GM12878 (cell line): ENCODE measurements around the gene DUSP8. TPM values are rescaled to one million over a fixed set of nuclear protein-coding genes. Genes with fewer than 3 reads are reported as not detected.

Experiments
- ATAC-seq: fragments of 200-7000 bp; cut with Tn5 transposase; 3 replicates; pipeline ENCODE4 v1.9.1; 2020; ENCODE audit warnings: mild to moderate bottlenecking, moderate library complexity
- BruUV-seq: library from RNA; stranded (reverse); fragments of 400-500 nt; replicated peaks from 2 replicates; lab custom pipeline; 2021; lab: Mats Ljungman, UMichigan
- CTCF ChIA-PET: fragments of 300-600 bp; sonication (Branson Sonifier 250); formaldehyde crosslinking; extraction: SDS; loops from one replicate; lab custom pipeline; 2021; ENCODE audit warnings: inconsistent platforms; lab: Yijun Ruan, JAX
- POLR2A ChIA-PET: fragments of 350-600 bp; formaldehyde crosslinking; extraction: SDS; loops from one replicate; lab custom pipeline; 2021; ENCODE audit warnings: inconsistent platforms; lab: Charles Lee
- RAD21 ChIA-PET: fragments of 300-600 bp; sonication (Branson Sonifier 250); formaldehyde crosslinking; loops from one replicate; lab custom pipeline; 2023; ENCODE audit warnings: antibody characterized with exemption; ENCODE audit not compliant: unreplicated experiment; lab: Charles Lee
- SMC1A ChIA-PET: fragments of 300-600 bp; sonication (Branson Sonifier 250); formaldehyde crosslinking; loops from one replicate; lab custom pipeline; 2023; ENCODE audit not compliant: unreplicated experiment, uncharacterized antibody; lab: Charles Lee
- DNase-seq: peaks from one replicate; pipeline ENCODE4 v3.0.0-alpha.2; 2011; ENCODE audit warnings: low read depth, low spot score
- FAIRE-seq: peaks from 3 replicates; lab custom pipeline; 2011; peaks lifted over from hg19 to GRCh38; lab: Jason Lieb, UNC
- H2AFZ ChIP-seq: 2 replicates; pipeline ENCODE4 v1.6.0; 2011; ENCODE audit warnings: low read depth, low read length, control low read depth; ENCODE audit not compliant: control insufficient read depth
- H3K27ac ChIP-seq: 2 replicates; pipeline ENCODE4 v1.5.1; 2011; ENCODE audit warnings: control low read depth; ENCODE audit not compliant: control insufficient read depth, insufficient read depth
- H3K27me3 ChIP-seq, 2 experiments: replicated peaks in 1 of 2; 2 replicates each; pipeline versions ENCODE4 v1.6.0 to v1.6.1; 2011; ENCODE audit warnings: low read length in 1 of 2; ENCODE audit not compliant: control insufficient read depth in 2 of 2, insufficient read depth in 2 of 2
- H3K36me3 ChIP-seq, 2 experiments: 2 replicates each; pipeline ENCODE4 v1.5.1; 2011; ENCODE audit warnings: low read length in 1 of 2; ENCODE audit not compliant: control insufficient read depth in 2 of 2, insufficient read depth in 2 of 2
- H3K4me1 ChIP-seq: 2 replicates; pipeline ENCODE4 v1.6.1; 2011; ENCODE audit warnings: mild to moderate bottlenecking, low read length, moderate library complexity, mixed read lengths; ENCODE audit not compliant: control insufficient read depth, insufficient read depth
- H3K4me2 ChIP-seq: 2 replicates; pipeline ENCODE4 v1.6.0; 2011; ENCODE audit warnings: control low read depth; ENCODE audit not compliant: control insufficient read depth, insufficient read depth
- H3K4me3 ChIP-seq: fragments of 200-600 bp; sonication (generic); 2 replicates; pipeline ENCODE4 v1.5.1; 2016
- H3K79me2 ChIP-seq: 2 replicates; pipeline ENCODE4 v1.6.0; 2011; ENCODE audit warnings: low read length; ENCODE audit not compliant: control insufficient read depth, insufficient read depth
- H3K9ac ChIP-seq: 2 replicates; pipeline ENCODE4 v1.8.0; 2011; ENCODE audit warnings: low read length, control low read depth, mixed read lengths; ENCODE audit not compliant: control insufficient read depth, insufficient read depth
- H3K9me3 ChIP-seq: replicated peaks from 3 replicates; pipeline ENCODE4 v1.5.1; 2011; ENCODE audit warnings: mild to moderate bottlenecking, low read length; ENCODE audit not compliant: control insufficient read depth, insufficient read depth
- H4K20me1 ChIP-seq: 2 replicates; pipeline ENCODE4 v1.6.0; 2011; ENCODE audit not compliant: control insufficient read depth, insufficient read depth
- BACH1 ChIP-seq: fragments of 450-650 bp; IDR thresholded peaks from 2 replicates; pipeline ENCODE4 v1.6.1; 2017; ENCODE audit warnings: mild to moderate bottlenecking, borderline replicate concordance
- BCL11A ChIP-seq: IDR thresholded peaks from 2 replicates; pipeline ENCODE4 v1.6.1; 2011; ENCODE audit warnings: low read depth, low read length
- BMI1 ChIP-seq: fragments of 450-650 bp; IDR thresholded peaks from 2 replicates; pipeline ENCODE4 v1.6.1; 2016; ENCODE audit warnings: mild to moderate bottlenecking, moderate library complexity, borderline replicate concordance
- CBX3 ChIP-seq: fragments of 200-600 bp; sonication (generic); IDR thresholded peaks from 2 replicates; pipeline ENCODE4 v1.6.1; 2016; ENCODE audit warnings: low read depth, borderline replicate concordance
- HCFC1 ChIP-seq: fragments of 150-350 bp; IDR thresholded peaks from 2 replicates; pipeline ENCODE4 v1.6.1; 2014; ENCODE audit warnings: low read length
- MEF2A ChIP-seq: IDR thresholded peaks from 2 replicates; pipeline ENCODE4 v1.6.1; 2011; ENCODE audit warnings: low read depth, mild to moderate bottlenecking, low read length, moderate library complexity; ENCODE audit not compliant: insufficient read depth
- MTA3 ChIP-seq: IDR thresholded peaks from 2 replicates; pipeline ENCODE4 v1.6.1; 2012; ENCODE audit warnings: low read length, inconsistent platforms, borderline replicate concordance
- PML ChIP-seq: IDR thresholded peaks from 2 replicates; pipeline ENCODE4 v1.6.1; 2012; ENCODE audit warnings: low read length, inconsistent platforms
- RBBP5 ChIP-seq: fragments of 200-600 bp; sonication (generic); conservative IDR thresholded peaks from 2 replicates; pipeline ENCODE4 v1.6.1; 2016
- ZBED1 ChIP-seq: IDR thresholded peaks from 2 replicates; pipeline ENCODE4 v1.6.1; 2016; ENCODE audit warnings: borderline replicate concordance
- ZNF622 ChIP-seq: fragments of 450-650 bp; IDR thresholded peaks from 2 replicates; pipeline ENCODE4 v1.6.1; 2017; ENCODE audit warnings: mild to moderate bottlenecking, inconsistent platforms
- WGBS: methylation state at CpG from one replicate; pipeline ENCODE4 v1.1.6; 2016; ENCODE audit warnings: low lambda C conversion rate; ENCODE audit not compliant: insufficient replicate concordance, insufficient coverage; ENCODE audit errors: missing lambda C conversion rate; 5-methylcytosine and 5-hydroxymethylcytosine counted together
- in situ Hi-C: fragments of 300-500 bp; cut with MboI; formaldehyde crosslinking; loops from 9 replicates; pipeline ENCODE4 v1.14.3; 2018; ENCODE audit warnings: mixed read lengths
- intact Hi-C: fragments of 100-400 bp; cut with micrococcal nuclease; formaldehyde crosslinking; loops from one replicate; pipeline ENCODE4 v1.14.2; 2022; ENCODE audit not compliant: unreplicated experiment
- polyA plus RNA-seq, 11 experiments: library from polyadenylated mRNA; depleted of rRNA in 4 of 11; unstranded in 6 of 11; stranded (reverse) in 5 of 11; fragments of >200 nt; fragmentation: Nextera tagmentation in 4 of 11; fragmentation: Illumina TruSeq in 1 of 11; extraction: Ambion mirVana in 4 of 11; extraction: Trizol in 1 of 11; gene quantifications; 1 replicate in 1 of 11; 2 replicates in 10 of 11; pipeline versions ENCODE4 v1.2.1 to v1.2.3, GENCODE V29; 2011 to 2016; ENCODE audit warnings: inconsistent platforms in 2 of 11, missing spikeins in 2 of 11, low read depth in 1 of 11
- total RNA-seq, 4 experiments: library from RNA; depleted of rRNA in 3 of 4; stranded (reverse); fragments of >200 nt in 3 of 4; fragmentation: Illumina TruSeq in 1 of 4; extraction: Trizol in 1 of 4; gene quantifications; 2 replicates each; pipeline versions ENCODE4 v1.2.1 to v1.2.3, GENCODE V29; 2013 to 2021
- TF ChIP-seq, protein P1 (sequence below): fragments of 450-650 bp; formaldehyde crosslinking; IDR thresholded peaks from 2 replicates; pipeline ENCODE4 v1.4.0; 2020; ENCODE audit warnings: mild to moderate bottlenecking, moderate library complexity
- TF ChIP-seq, protein P2 (sequence below): fragments of 450-650 bp; IDR thresholded peaks from 2 replicates; pipeline ENCODE4 v1.6.1; 2017; ENCODE audit warnings: mild to moderate bottlenecking, moderate library complexity
- TF ChIP-seq, protein P3 (sequence below): IDR thresholded peaks from 2 replicates; pipeline ENCODE4 v1.6.1; 2012; ENCODE audit warnings: low read depth, low read length, improper control_type of control experiment

DUSP8 gene
- total and polyA plus RNA-seq, 10 of the 15 experiments (the other 5 are each of a cell fraction or from before 2014, with no cell fraction given): 0.04 to 1.7 (median 0.26) TPM; not detected in 6

DNA sequence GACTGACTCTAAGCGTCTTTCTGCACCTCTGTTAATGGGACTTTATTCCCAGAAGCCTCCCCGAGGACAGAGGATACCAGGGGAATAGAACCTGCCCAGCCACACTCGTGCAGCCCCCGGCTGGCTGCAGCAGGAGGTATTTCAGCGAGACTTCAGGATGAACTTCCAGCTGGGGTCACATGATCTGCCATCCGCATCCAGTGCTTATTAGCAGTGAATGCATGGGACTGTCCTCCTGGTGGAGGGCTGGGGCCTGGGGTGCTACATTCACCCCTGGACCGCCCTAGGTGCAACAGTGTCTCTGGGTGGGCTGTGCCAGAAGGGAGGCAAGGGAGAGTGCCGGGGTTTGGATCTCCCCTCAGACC is 1.6 kb downstream of the DUSP8 start:
- no peak overlapping the region for H3K4me2 ChIP-seq
- WGBS: 41% methylated on average over 7 of the region's 8 CpGs
- DNase-seq (no peak), ATAC-seq (no peak), FAIRE-seq (no peak)
- intact Hi-C loops (loop anchor here (10.0 kb wide), 2 partner anchors 266 to 456 kb away; partner anchors contain the start of gene TOLLIP), in situ Hi-C loops (no loop called here)
- no peak overlapping the region for H3K9ac ChIP-seq
- ChIA-PET CTCF (no interaction called here), POLR2A (no interaction called here), SMC1A (no interaction called here), RAD21 (no interaction called here)
- H3K79me2 ChIP-seq: no peaks in the 10 kb centered on the region
- H3K27me3 ChIP-seq: peaks cover 3 to 10% of the 10 kb centered on the region in 2 experiments; a peak in 3 of 4 replicates
- H4K20me1 ChIP-seq: no peaks in the 10 kb centered on the region
- H3K36me3 ChIP-seq: no peaks in the 10 kb centered on the region
- H2AFZ ChIP-seq: no peak overlapping the region
- BruUV-seq: no TSS peak
- H3K9me3 ChIP-seq: no peaks in the 10 kb centered on the region
- TF ChIP-seq CBX3: no peak
- no peak for TF ChIP-seq ZBED1
- no peak for TF ChIP-seq BMI1
- TF ChIP-seq MEF2A: no peak
- TF ChIP-seq, protein P1, sequence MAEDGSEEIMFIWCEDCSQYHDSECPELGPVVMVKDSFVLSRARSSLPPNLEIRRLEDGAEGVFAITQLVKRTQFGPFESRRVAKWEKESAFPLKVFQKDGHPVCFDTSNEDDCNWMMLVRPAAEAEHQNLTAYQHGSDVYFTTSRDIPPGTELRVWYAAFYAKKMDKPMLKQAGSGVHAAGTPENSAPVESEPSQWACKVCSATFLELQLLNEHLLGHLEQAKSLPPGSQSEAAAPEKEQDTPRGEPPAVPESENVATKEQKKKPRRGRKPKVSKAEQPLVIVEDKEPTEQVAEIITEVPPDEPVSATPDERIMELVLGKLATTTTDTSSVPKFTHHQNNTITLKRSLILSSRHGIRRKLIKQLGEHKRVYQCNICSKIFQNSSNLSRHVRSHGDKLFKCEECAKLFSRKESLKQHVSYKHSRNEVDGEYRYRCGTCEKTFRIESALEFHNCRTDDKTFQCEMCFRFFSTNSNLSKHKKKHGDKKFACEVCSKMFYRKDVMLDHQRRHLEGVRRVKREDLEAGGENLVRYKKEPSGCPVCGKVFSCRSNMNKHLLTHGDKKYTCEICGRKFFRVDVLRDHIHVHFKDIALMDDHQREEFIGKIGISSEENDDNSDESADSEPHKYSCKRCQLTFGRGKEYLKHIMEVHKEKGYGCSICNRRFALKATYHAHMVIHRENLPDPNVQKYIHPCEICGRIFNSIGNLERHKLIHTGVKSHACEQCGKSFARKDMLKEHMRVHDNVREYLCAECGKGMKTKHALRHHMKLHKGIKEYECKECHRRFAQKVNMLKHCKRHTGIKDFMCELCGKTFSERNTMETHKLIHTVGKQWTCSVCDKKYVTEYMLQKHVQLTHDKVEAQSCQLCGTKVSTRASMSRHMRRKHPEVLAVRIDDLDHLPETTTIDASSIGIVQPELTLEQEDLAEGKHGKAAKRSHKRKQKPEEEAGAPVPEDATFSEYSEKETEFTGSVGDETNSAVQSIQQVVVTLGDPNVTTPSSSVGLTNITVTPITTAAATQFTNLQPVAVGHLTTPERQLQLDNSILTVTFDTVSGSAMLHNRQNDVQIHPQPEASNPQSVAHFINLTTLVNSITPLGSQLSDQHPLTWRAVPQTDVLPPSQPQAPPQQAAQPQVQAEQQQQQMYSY (CRISPR knock-in tag): no peak
- TF ChIP-seq BCL11A: no peak
- TF ChIP-seq, protein P2, sequence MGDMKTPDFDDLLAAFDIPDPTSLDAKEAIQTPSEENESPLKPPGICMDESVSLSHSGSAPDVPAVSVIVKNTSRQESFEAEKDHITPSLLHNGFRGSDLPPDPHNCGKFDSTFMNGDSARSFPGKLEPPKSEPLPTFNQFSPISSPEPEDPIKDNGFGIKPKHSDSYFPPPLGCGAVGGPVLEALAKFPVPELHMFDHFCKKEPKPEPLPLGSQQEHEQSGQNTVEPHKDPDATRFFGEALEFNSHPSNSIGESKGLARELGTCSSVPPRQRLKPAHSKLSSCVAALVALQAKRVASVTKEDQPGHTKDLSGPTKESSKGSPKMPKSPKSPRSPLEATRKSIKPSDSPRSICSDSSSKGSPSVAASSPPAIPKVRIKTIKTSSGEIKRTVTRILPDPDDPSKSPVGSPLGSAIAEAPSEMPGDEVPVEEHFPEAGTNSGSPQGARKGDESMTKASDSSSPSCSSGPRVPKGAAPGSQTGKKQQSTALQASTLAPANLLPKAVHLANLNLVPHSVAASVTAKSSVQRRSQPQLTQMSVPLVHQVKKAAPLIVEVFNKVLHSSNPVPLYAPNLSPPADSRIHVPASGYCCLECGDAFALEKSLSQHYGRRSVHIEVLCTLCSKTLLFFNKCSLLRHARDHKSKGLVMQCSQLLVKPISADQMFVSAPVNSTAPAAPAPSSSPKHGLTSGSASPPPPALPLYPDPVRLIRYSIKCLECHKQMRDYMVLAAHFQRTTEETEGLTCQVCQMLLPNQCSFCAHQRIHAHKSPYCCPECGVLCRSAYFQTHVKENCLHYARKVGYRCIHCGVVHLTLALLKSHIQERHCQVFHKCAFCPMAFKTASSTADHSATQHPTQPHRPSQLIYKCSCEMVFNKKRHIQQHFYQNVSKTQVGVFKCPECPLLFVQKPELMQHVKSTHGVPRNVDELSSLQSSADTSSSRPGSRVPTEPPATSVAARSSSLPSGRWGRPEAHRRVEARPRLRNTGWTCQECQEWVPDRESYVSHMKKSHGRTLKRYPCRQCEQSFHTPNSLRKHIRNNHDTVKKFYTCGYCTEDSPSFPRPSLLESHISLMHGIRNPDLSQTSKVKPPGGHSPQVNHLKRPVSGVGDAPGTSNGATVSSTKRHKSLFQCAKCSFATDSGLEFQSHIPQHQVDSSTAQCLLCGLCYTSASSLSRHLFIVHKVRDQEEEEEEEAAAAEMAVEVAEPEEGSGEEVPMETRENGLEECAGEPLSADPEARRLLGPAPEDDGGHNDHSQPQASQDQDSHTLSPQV: no peak
- no peak for TF ChIP-seq PML
- TF ChIP-seq ZNF622: no peak
- no peak for TF ChIP-seq BACH1
- no peak for TF ChIP-seq RBBP5
- TF ChIP-seq, protein P3, sequence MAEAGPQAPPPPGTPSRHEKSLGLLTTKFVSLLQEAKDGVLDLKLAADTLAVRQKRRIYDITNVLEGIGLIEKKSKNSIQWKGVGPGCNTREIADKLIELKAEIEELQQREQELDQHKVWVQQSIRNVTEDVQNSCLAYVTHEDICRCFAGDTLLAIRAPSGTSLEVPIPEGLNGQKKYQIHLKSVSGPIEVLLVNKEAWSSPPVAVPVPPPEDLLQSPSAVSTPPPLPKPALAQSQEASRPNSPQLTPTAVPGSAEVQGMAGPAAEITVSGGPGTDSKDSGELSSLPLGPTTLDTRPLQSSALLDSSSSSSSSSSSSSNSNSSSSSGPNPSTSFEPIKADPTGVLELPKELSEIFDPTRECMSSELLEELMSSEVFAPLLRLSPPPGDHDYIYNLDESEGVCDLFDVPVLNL: no peak
- no peak for TF ChIP-seq HCFC1
- no peak for TF ChIP-seq MTA3
- H3K4me3 ChIP-seq: no peak overlapping the region
- no peaks in the 10 kb centered on the region for H3K4me1 ChIP-seq
- no peak overlapping the region for H3K27ac ChIP-seq
